ENCODE measurements around the gene TCF23. TPM values are rescaled to one million over a fixed set of nuclear protein-coding genes. Genes with fewer than 3 reads are reported as not detected.
"Not testable (repeated sequence)": the region's sequence is repeated elsewhere in the genome, so short reads cannot be mapped to it uniquely, and the experiment has no call there.

The TCF23 gene
- total RNA-seq, 1 donor from 2014 or later, result 0.08 TPM

DNA sequence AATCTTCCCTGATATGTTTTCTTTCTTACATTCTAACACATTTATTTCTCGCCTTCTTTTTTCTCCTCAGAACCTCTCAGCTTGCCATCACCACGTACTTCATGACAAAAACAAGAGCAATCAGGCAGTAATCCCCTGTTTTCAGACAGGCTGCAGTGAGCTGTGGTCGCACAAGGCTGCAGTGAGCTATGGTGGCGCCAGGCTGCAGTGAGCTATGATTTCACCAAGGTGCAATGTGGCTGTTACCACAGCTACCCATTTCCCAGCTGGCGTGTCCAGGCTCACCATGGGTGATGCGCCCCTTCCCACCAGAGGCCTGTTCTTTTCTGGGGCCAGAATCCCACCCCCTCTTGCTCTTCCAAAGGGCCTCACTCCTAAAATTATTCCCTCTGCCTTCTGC lies 25.8 kb downstream of the TCF23 start:
- peaks cover 47% of the 10 kb centered on the region for H3K27me3 ChIP-seq (ENCODE audit: low read depth)

DNA sequence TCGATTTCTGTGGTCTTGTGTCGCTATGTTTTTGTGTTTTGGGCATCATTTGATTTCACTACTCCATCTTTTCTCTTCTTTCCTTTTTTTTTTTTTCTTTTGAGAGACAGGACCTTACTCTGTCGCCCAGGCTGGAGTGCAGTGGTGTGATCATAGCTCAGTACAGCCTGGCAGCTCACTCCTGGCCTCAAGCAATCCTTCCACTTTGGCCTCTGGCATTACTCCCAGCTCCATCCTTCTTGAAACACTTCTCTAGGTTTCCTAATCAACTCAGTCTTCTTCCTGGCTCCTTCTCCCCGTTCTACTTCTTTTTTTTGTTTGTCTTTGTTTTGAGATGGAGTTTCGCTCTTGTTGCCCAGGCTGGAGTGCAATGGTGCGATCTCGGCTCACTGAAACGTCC lies 26.5 kb downstream of the TCF23 start:
- H3K9me3 ChIP-seq (replicated peaks), result no peaks in the 10 kb centered on the region
- no peak overlapping the region for H3K4me3 ChIP-seq
- H3K36me3 ChIP-seq, result no peaks in the 10 kb centered on the region
- intact Hi-C loops (cut with micrococcal nuclease), result no loop called here
- peaks cover 54% of the 10 kb centered on the region for H3K27me3 ChIP-seq (ENCODE audit: low read depth)
- H3K27ac ChIP-seq (replicated peaks), result no peak overlapping the region
- no peak for DNase-seq
- H3K4me1 ChIP-seq, result peaks cover under 1% of the 10 kb centered on the region
- TF ChIP-seq CTCF (IDR thresholded peaks at IDR 0.05; ENCODE audit: borderline replicate concordance), result no peak

More for the DNA sequence above, 25.8 kb downstream of the TCF23 start:
- no peak for DNase-seq
- Histone ChIP-seq H3K4me3 (no peak overlapping the region), H3K4me1 (peaks cover 5% of the 10 kb centered on the region), H3K9me3 (replicated peaks) (no peaks in the 10 kb centered on the region), H3K27ac (replicated peaks) (no peak overlapping the region), H3K36me3 (no peaks in the 10 kb centered on the region)
- TF ChIP-seq CTCF (IDR thresholded peaks at IDR 0.05; ENCODE audit: borderline replicate concordance), result no peak
- intact Hi-C loops (cut with micrococcal nuclease), result no loop called here

DNA sequence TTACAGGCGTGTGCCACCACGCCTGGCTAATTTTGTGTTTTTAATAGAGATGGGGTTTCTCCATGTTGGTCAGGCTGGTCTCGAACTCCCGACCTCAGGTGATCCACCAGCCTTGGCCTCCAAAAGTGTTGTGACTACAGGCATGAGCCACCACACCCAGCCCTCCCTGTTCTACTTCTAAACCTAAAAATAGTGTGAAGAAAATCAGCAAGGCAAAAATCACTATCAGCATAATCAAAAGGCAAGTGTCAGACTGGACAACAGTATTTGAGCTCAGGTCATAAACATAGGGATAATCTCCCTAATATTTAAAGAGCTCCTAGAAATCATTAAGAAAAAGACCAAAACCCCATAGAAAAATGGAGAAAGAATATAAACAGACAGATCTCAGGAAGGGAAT lies 27.0 kb downstream of the TCF23 start:
- H3K27me3 ChIP-seq (ENCODE audit: low read depth), result peaks cover 55% of the 10 kb centered on the region
- H3K4me3 ChIP-seq; H3K9me3 ChIP-seq (replicated peaks); H3K36me3 ChIP-seq; intact Hi-C loops (cut with micrococcal nuclease); H3K4me1 ChIP-seq; DNase-seq; H3K27ac ChIP-seq (replicated peaks): not testable (repeated sequence)

- H3K4me3 ChIP-seq, result no peak overlapping the region
- no peaks in the 10 kb centered on the region for H3K9me3 ChIP-seq (replicated peaks)
- peaks cover 55% of the 10 kb centered on the region for H3K27me3 ChIP-seq (ENCODE audit: low read depth)
- DNase-seq, result no peak
- no peaks in the 10 kb centered on the region for H3K36me3 ChIP-seq
- no peaks in the 10 kb centered on the region for H3K4me1 ChIP-seq
- no peak for TF ChIP-seq CTCF (IDR thresholded peaks at IDR 0.05; ENCODE audit: borderline replicate concordance)
- intact Hi-C loops (cut with micrococcal nuclease), result no loop called here
- H3K27ac ChIP-seq (replicated peaks), result no peak overlapping the region
These were observed 28.9 kb downstream of the TCF23 start for GRCh38 chr2:27177441-27178351.

DNA sequence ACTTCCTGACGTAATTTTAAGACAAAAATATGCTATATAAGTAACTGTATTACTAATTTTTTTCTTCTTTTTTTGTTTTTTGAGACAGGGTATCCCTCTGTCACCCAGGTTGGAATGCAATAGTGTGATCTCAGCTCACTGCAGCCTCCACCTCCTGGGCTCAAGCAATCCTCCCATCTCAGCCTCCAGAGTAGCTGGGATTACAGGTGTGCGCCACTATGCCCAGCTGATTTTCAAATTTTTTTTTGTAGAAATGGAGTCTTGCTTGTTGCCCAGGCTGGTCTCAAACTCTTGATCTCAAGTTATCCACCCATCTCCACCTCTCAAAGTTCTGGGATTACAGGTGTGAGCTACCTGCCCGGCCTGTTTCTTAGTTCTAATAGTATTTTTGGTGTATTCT lies 29.7 kb downstream of the TCF23 start:
- no peaks in the 10 kb centered on the region for H3K4me1 ChIP-seq
- intact Hi-C loops (cut with micrococcal nuclease), result no loop called here

More for the DNA sequence above, 29.7 kb downstream of the TCF23 start:
- Histone ChIP-seq H3K27ac (replicated peaks) (no peak overlapping the region), H3K27me3 (ENCODE audit: low read depth) (peaks cover 49% of the 10 kb centered on the region), H3K4me3 (no peak overlapping the region), H3K9me3 (replicated peaks) (no peaks in the 10 kb centered on the region), H3K36me3 (no peaks in the 10 kb centered on the region)
- no peak for TF ChIP-seq CTCF (IDR thresholded peaks at IDR 0.05; ENCODE audit: borderline replicate concordance)
- DNase-seq, result no peak

All from left ventricle myocardium inferior (tissue), 1 donor.